H9 (cell line): ENCODE measurements around the gene RBMS3. TPM values are rescaled to one million over a fixed set of nuclear protein-coding genes. Genes with fewer than 3 reads are reported as not detected.

Experiments
- DNase-seq: peaks from one replicate; pipeline ENCODE4 v3.0.0-alpha.2; 2017
- H2AFZ ChIP-seq: one replicate; pipeline ENCODE4 v1.6.1; 2013; ENCODE audit warnings: mild to moderate bottlenecking, low read length, control low read depth, moderate library complexity
- H2AK5ac ChIP-seq: 2 replicates; pipeline ENCODE4 v1.6.1; 2013; ENCODE audit warnings: low read length, control low read depth, mixed read lengths; ENCODE audit not compliant: insufficient read length
- H2BK120ac ChIP-seq: one replicate; pipeline ENCODE4 v1.6.1; 2013; ENCODE audit warnings: low read depth, mild to moderate bottlenecking, low read length, control low read depth, inconsistent platforms; ENCODE audit not compliant: poor library complexity, severe bottlenecking
- H2BK12ac ChIP-seq: 2 replicates; pipeline ENCODE4 v1.6.1; 2013; ENCODE audit warnings: low read length, control low read depth, mixed read lengths, low read depth; ENCODE audit not compliant: insufficient read length
- H2BK15ac ChIP-seq: 2 replicates; pipeline ENCODE4 v1.6.1; 2013; ENCODE audit warnings: low read depth, low read length, control low read depth
- H2BK20ac ChIP-seq: one replicate; pipeline ENCODE4 v1.6.1; 2013; ENCODE audit warnings: low read depth, mild to moderate bottlenecking, low read length, control low read depth, inconsistent platforms; ENCODE audit not compliant: poor library complexity, severe bottlenecking
- H2BK5ac ChIP-seq: 2 replicates; pipeline ENCODE4 v1.6.1; 2013; ENCODE audit warnings: low read length, control low read depth, mixed read lengths; ENCODE audit not compliant: insufficient read length
- H3K14ac ChIP-seq: 2 replicates; pipeline ENCODE4 v1.6.1; 2013; ENCODE audit warnings: low read length, control low read depth; ENCODE audit not compliant: insufficient read depth
- H3K18ac ChIP-seq: 2 replicates; pipeline ENCODE4 v1.6.1; 2013; ENCODE audit warnings: low read depth, mild to moderate bottlenecking, mixed read lengths, low read length, control low read depth; ENCODE audit not compliant: insufficient read length
- H3K23ac ChIP-seq: 2 replicates; pipeline ENCODE4 v1.6.1; 2013; ENCODE audit warnings: low read length, control low read depth, mixed read lengths, low read depth; ENCODE audit not compliant: insufficient read length
- H3K23me2 ChIP-seq: 2 replicates; pipeline ENCODE4 v1.6.1; 2013; ENCODE audit warnings: low read depth, mild to moderate bottlenecking, mixed read lengths, low read length, control low read depth; ENCODE audit not compliant: insufficient read length, poor library complexity, severe bottlenecking
- H3K27ac ChIP-seq: 2 replicates; pipeline ENCODE4 v1.5.1; 2013; ENCODE audit warnings: low read length, control low read depth, mixed read lengths, low read depth; ENCODE audit not compliant: insufficient read length
- H3K27me3 ChIP-seq: 2 replicates; pipeline ENCODE4 v1.6.1; 2013; ENCODE audit warnings: low read length, control low read depth, inconsistent platforms; ENCODE audit not compliant: insufficient read depth
- H3K4ac ChIP-seq: 2 replicates; pipeline ENCODE4 v1.6.1; 2013; ENCODE audit warnings: low read depth, mild to moderate bottlenecking, control low read depth, inconsistent platforms, low read length, moderate library complexity
- H3K4me1 ChIP-seq: 2 replicates; pipeline ENCODE4 v1.6.1; 2013; ENCODE audit warnings: low read length, control low read depth, inconsistent platforms; ENCODE audit not compliant: insufficient read depth
- H3K4me2 ChIP-seq: 2 replicates; pipeline ENCODE4 v1.6.1; 2013; ENCODE audit warnings: low read length, control low read depth, mixed read lengths; ENCODE audit not compliant: insufficient read length, insufficient read depth
- H3K56ac ChIP-seq: 2 replicates; pipeline ENCODE4 v1.6.1; 2013; ENCODE audit warnings: low read depth, mild to moderate bottlenecking, mixed read lengths, low read length, control low read depth; ENCODE audit not compliant: insufficient read length
- H3K79me1 ChIP-seq: 2 replicates; pipeline ENCODE4 v1.6.1; 2013; ENCODE audit warnings: low read depth, mild to moderate bottlenecking, moderate library complexity, low read length, control low read depth, inconsistent platforms; ENCODE audit not compliant: insufficient read depth, poor library complexity, severe bottlenecking
- H3K79me2 ChIP-seq: 2 replicates; pipeline ENCODE4 v1.6.1; 2013; ENCODE audit warnings: low read length, control low read depth, inconsistent platforms; ENCODE audit not compliant: insufficient read depth
- H3K9ac ChIP-seq: 2 replicates; pipeline ENCODE4 v1.6.1; 2013; ENCODE audit warnings: low read length, control low read depth, mixed read lengths; ENCODE audit not compliant: insufficient read length; ENCODE audit errors: extremely low read depth
- H3K9me3 ChIP-seq: one replicate; pipeline ENCODE4 v1.6.1; 2013; ENCODE audit warnings: low read depth, low read length, inconsistent platforms; ENCODE audit not compliant: control insufficient read depth
- H3T11ph ChIP-seq: one replicate; pipeline ENCODE4 v1.6.1; 2013; ENCODE audit warnings: mild to moderate bottlenecking, low read length, control low read depth, inconsistent platforms
- H4K20me1 ChIP-seq: one replicate; pipeline ENCODE4 v1.6.1; 2013; ENCODE audit not compliant: control insufficient read depth, insufficient read length, insufficient read depth
- H4K5ac ChIP-seq: 2 replicates; pipeline ENCODE4 v1.6.1; 2013; ENCODE audit warnings: low read depth, mild to moderate bottlenecking, mixed read lengths, low read length, control low read depth; ENCODE audit not compliant: insufficient read length
- H4K8ac ChIP-seq: replicated peaks from 2 replicates; pipeline ENCODE4 v1.6.1; 2013; ENCODE audit warnings: low read length, control low read depth, mixed read lengths, low read depth; ENCODE audit not compliant: insufficient read length
- H4K91ac ChIP-seq: 2 replicates; pipeline ENCODE4 v1.6.1; 2013; ENCODE audit warnings: low read depth, mild to moderate bottlenecking, moderate library complexity, mixed read lengths, low read length, control low read depth; ENCODE audit not compliant: insufficient read length
- H3K27ac Mint-ChIP-seq, 3 experiments: 2 replicates in 2 of 3; 3 replicates in 1 of 3; pipeline ENCODE4 v1.8.0; 2020 to 2021; ENCODE audit warnings: mixed read lengths in 3 of 3, mild to moderate bottlenecking in 1 of 3, moderate library complexity in 1 of 3
- H3K27me3 Mint-ChIP-seq: 2 replicates; pipeline ENCODE4 v1.8.0; 2021; ENCODE audit warnings: low read depth, mild to moderate bottlenecking, moderate library complexity, mixed read lengths
- H3K36me3 Mint-ChIP-seq, 3 experiments: 2 replicates in 2 of 3; 3 replicates in 1 of 3; pipeline ENCODE4 v1.8.0; 2020 to 2021; ENCODE audit warnings: low read depth in 3 of 3, mixed read lengths in 3 of 3; ENCODE audit not compliant: insufficient read depth in 1 of 3
- H3K4me1 Mint-ChIP-seq, 2 experiments: 2 replicates each; pipeline ENCODE4 v1.8.0; 2020; ENCODE audit warnings: mixed read lengths in 2 of 2
- H3K4me3 Mint-ChIP-seq, 2 experiments: 2 replicates in 1 of 2; 3 replicates in 1 of 2; pipeline ENCODE4 v1.8.0; 2020 to 2021; ENCODE audit warnings: mild to moderate bottlenecking in 2 of 2, mixed read lengths in 2 of 2, moderate library complexity in 1 of 2
- H3K9me3 Mint-ChIP-seq, 2 experiments: 2 replicates in 1 of 2; 3 replicates in 1 of 2; pipeline ENCODE4 v1.8.0; 2020; ENCODE audit warnings: mild to moderate bottlenecking in 2 of 2, mixed read lengths in 2 of 2, moderate library complexity in 1 of 2
- WGBS: extraction: QIAGEN DNeasy Blood & Tissue Kit; methylation state at CpG from one replicate; pipeline ENCODE4 v1.1.7; 2013; ENCODE audit warnings: missing lambda C conversion rate, low lambda C conversion rate, mixed read lengths; ENCODE audit not compliant: insufficient read length; ENCODE audit errors: extremely low coverage; 5-methylcytosine and 5-hydroxymethylcytosine counted together
- total RNA-seq: library from RNA; stranded (reverse); gene quantifications from 2 replicates; pipeline ENCODE4 v1.2.1, GENCODE V29; 2021
- TF ChIP-seq, protein P1 (sequence below): fragments of 200-600 bp; sonication (generic); conservative IDR thresholded peaks from 3 replicates; pipeline ENCODE4 v1.8.0; 2021; ENCODE audit warnings: antibody characterized with exemption, mild to moderate bottlenecking

The RBMS3 gene
- total RNA-seq, 1 experiment from 2014 or later, result 8.1 TPM

DNA sequence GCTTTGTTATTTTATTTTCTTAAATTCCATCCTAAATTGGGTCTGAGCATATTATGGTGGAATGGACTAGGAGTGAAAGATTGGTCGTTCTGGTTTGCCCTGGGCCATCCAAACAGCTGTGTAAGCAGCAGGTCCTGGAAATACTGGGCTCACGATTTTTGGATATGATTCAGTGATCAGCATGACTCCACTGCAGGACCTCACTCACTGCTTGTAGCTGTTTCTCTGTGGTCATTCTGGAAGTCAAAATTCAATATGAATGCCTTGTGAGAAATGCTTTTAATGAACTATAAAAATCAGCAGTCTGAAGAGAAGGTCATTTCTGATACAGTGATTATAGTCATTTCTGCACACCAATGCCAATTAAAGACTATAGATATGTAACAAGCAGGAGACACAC is 185.0 kb downstream of the RBMS3 start:
- Histone ChIP-seq H3K27me3 (no peaks in the 10 kb centered on the region), H2BK120ac (no peak overlapping the region), H3T11ph (no peak overlapping the region), H3K14ac (no peak overlapping the region), H2BK5ac (no peak overlapping the region), H3K18ac (no peak overlapping the region), H2BK15ac (no peak overlapping the region), H3K56ac (no peak overlapping the region), H2BK12ac (no peak overlapping the region), H4K5ac (no peak overlapping the region), H4K91ac (no peak overlapping the region), H3K4ac (no peak overlapping the region), H4K20me1 (no peaks in the 10 kb centered on the region), H2AK5ac (no peak overlapping the region), H2BK20ac (peak overlapping the region; percentile 78), H2AFZ (no peak overlapping the region), H3K23me2 (no peaks in the 10 kb centered on the region), H3K79me2 (no peaks in the 10 kb centered on the region), H3K9ac (no peak overlapping the region), H3K23ac (no peak overlapping the region), H3K27ac (no peak overlapping the region), H3K9me3 (no peaks in the 10 kb centered on the region), H3K79me1 (no peaks in the 10 kb centered on the region), H3K4me2 (peak overlapping the region; percentile 6), H4K8ac (no peak overlapping the region), H3K4me1 (no peaks in the 10 kb centered on the region; the same call in 1 of the 2 replicates)
- TF ChIP-seq, protein P1, sequence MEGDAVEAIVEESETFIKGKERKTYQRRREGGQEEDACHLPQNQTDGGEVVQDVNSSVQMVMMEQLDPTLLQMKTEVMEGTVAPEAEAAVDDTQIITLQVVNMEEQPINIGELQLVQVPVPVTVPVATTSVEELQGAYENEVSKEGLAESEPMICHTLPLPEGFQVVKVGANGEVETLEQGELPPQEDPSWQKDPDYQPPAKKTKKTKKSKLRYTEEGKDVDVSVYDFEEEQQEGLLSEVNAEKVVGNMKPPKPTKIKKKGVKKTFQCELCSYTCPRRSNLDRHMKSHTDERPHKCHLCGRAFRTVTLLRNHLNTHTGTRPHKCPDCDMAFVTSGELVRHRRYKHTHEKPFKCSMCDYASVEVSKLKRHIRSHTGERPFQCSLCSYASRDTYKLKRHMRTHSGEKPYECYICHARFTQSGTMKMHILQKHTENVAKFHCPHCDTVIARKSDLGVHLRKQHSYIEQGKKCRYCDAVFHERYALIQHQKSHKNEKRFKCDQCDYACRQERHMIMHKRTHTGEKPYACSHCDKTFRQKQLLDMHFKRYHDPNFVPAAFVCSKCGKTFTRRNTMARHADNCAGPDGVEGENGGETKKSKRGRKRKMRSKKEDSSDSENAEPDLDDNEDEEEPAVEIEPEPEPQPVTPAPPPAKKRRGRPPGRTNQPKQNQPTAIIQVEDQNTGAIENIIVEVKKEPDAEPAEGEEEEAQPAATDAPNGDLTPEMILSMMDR, result no peak
- Mint-ChIP-seq H3K4me3 (no peak overlapping the region; a peak in 1 of 5 replicates), H3K27ac (peak overlapping the region; percentile 57 to 78 (median 70); a peak in 6 of 7 replicates), H3K9me3 (no peaks in the 10 kb centered on the region), H3K36me3 (no peaks in the 10 kb centered on the region; a peak in 1 of 7 replicates), H3K4me1 (peaks cover 17 to 25% of the 10 kb centered on the region in 2 experiments), H3K27me3 (no peaks in the 10 kb centered on the region)
- WGBS, result no CpG with 5 or more reads among the region's 2 CpGs
- no peak for DNase-seq
